GM18867 (cell line): Measurements from ENCODE around the gene RFTN1.

ENCODE experiments used
- ATAC-seq: cut with Tn5 transposase; IDR thresholded peaks from one replicate; pipeline ENCODE4 v1.9.1; 2021; ENCODE audit warnings: mild to moderate bottlenecking, moderate library complexity; ENCODE audit not compliant: unreplicated experiment

RFTN1 gene

GRCh38 chr3:16290007-16290826 lies 223.3 kb downstream of the RFTN1 start:
- ATAC-seq: no peak

DNA sequence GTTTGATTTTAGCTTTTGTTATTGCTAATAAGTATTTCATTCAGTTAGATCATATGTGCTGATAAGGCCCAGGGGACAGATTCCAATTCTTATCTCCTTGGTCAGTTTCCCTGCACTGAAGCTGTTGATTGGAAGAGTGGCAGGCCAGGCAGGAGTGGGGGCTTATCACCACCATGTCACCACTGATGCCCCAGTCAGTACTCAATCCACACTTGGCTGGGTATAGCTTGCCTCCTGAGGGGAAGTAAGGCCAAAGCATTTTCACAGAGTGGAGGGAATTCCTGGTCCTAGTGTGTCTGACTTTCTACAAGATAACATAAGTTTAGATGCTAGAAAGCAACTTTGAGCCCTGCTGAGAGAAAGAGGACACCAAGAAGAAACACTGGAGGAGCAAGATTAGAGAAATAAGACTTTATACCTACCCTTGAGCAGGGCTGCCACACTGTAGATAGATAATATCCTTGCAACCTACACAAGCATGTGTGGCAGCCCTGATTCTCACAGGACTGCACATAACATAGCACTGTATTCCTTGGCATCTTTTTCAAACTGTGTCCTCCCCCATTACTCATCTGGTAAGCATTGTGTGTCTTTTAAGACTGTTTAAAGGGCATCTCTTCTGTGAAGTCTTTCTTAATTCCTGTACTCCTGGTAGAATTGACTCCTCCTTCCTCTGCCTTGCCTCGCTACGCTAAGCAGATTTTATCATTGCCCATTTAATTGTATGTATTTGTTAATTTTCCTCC lies 224.2 kb downstream of the RFTN1 start:
- no peak for ATAC-seq

GRCh38 chr3:16288664-16289063 lies 224.8 kb downstream of the RFTN1 start:
- ATAC-seq: no peak

DNA sequence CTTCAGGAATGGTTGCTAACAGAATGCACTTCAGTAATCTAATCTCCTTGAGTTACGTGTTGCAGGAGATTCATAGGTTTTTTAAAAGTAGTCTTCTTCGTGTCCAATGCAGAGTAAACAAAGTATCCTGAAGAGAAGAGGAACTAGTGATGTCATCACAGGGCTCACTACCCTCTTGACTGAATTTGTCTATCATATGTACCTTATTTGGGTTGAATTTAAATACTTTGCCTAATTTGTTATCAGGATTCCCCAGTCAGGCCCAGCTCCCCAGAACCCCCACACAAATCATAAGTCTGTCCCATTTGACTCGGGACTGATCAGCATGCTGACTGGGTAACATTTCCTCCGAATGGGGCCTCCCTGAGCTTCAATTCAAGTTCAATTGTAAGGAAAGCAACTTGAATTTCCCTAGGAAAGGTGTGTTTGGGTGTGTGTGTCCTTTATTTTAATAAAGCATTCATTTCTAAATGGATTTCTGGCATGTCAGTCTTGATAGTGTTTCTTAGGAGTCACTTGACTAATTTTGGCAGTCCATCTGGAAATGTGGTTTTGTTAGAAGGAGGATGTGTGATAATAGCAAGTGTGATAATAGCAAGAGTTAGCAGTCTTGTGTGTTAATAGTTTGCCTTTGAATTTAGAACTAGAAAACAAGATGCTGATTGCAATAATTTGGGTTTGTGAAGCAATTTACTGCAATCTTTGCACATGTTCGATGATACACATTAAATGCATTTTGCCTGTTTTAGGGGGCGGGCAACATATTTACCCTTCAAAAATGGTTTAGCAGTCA lies 226.6 kb downstream of the RFTN1 start:
- ATAC-seq: peak; percentile 14

DNA sequence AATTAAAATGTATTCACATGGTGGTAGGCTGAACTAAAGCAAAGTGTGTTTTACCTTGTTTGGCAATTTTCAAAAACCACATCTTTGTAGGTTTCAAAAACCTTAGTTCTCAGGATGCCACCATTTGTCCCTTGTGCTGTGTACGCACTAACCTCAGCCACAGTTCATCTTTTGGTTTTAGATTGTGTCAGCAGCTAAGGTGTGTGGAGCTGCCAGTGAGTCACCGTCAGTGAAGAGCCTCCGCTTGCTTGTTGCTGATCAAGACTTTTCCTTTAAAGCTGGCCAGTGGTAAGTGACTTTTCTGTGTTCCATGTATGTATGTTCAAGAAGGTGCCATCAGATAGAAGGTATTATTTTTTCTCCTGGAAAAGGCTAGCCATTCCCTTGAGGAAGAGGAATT lies 227.3 kb downstream of the RFTN1 start:
- peak; percentile 87 for ATAC-seq

DNA sequence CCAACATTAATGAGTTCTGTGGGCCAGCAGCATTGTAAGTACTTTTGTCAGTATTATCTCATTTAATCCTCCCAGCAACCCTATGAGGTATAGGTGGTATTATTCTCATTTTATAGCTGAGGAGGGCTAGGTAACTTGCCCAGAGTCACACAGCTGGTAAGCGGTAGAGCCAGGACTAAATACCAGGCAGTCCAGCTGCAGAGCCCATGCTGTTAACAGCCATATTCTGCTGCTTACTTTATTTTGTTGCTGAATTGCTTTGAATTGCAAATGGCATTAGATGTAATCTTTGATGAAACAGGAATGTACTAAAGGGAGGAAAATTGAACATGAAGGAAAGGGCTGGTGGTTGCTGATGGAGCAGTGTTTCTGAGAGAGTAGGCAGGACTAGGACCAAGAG lies 228.9 kb downstream of the RFTN1 start:
- ATAC-seq: no peak

- ATAC-seq: no peak
Measured at GRCh38 chr3:16280671-16281070, 232.8 kb downstream of the RFTN1 start.

DNA sequence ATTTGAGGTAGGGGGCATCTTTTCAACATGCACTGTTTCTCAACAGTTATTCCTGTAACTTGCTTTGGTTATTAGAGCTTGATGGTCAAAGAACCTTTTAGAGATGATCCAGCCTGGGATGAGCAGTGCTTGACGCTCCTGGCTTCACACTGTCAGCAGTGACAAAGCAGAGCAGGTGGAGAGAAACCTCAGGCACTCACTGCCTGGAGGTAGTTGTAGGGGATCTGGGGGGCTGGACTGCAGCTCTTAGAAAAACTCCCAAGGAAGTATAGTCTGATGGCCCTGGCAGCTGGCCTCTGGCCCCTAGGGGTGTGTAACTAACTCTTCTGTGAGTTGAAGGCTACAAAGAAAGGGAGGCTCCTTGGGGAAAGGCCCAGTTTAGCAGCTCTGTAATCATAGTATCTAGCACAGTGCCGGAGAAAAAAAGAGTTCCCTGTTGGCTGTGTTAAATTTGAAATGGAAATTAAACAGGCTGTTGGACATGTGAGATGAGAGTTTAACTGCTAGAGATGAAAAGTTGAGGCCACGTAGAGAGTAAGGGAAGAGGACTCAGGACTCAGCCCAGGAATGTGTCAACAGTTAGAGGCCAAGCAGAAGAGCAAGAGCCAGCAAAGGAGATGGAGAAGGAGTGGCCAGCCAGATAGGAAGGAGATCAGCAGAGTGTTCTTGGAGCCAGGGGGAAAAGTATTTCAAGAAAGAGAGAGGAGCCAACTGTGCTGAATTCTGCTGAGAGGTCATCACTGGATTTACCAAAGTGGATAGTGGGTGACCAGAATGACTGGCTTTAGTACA lies 234.3 kb downstream of the RFTN1 start:
- ATAC-seq: no peak

- no peak for ATAC-seq
Measured at GRCh38 chr3:16277471-16277870, 236.0 kb downstream of the RFTN1 start.

- ATAC-seq: no peak
Measured at GRCh38 chr3:16273867-16274266, 239.6 kb downstream of the RFTN1 start.

DNA sequence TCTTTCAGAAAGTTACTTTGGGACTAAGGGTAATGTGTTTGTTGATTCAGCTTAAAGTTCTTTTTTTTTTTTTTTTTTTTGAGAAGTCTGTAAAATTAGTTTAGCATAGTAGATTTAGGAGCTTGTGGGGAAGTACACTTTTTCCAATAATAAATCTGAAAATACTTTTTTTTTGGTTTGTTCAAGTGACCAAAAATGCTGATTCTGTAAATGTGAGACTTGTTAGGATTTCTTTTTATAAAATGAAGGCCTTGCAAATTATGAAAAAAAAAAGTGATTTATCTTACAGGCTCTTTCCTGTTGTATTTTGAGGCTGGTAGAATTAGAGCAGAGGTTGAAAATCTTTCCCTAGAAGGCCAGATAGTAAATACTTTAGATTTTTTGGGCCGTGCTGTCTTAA lies 240.9 kb downstream of the RFTN1 start:
- ATAC-seq: no peak

DNA sequence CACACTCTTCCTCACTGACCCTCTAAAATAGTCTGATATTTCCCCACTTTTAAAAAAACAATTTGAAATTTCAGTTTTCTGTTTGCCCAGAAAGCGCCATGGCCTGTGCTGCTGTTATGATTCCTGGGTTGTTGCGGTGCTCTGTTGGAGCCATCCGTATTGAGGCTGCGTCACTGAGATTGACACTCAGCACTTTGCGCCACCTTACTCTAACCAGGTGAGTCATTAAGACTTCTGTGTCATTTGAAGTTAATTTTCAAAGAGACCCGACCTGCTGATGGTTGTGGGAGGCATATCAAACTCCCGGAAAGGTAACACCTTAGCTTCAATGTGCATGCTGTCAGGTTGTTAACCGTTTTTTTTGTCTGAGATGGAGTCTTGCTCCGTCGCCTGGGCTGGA lies 242.6 kb downstream of the RFTN1 start:
- ATAC-seq: no peak

- ATAC-seq: no peak
Measured at GRCh38 chr3:16266714-16267113, 246.8 kb downstream of the RFTN1 start.
